WTC11 (cell line): ENCODE results near the gene PSTK. TPM values are rescaled to one million over a fixed set of nuclear protein-coding genes. Genes with fewer than 3 reads are reported as not detected.

Source experiments
- ATAC-seq: fragments of 200-7000 bp; cut with Tn5 transposase; 2 replicates; pipeline ENCODE4 v1.10.0; 2021; ENCODE audit warnings: mild to moderate bottlenecking, moderate library complexity
- CTCF ChIA-PET: fragments of 300-600 bp; sonication (Branson Sonifier 250); formaldehyde crosslinking; loops from one replicate; lab custom pipeline; 2021; ENCODE audit warnings: antibody characterized with exemption; lab: Charles Lee
- POLR2A ChIA-PET: fragments of 350-600 bp; sonication (Branson Sonifier 250); formaldehyde crosslinking; loops from one replicate; lab custom pipeline; 2021; ENCODE audit warnings: antibody characterized with exemption; lab: Charles Lee
- DNase-seq: peaks from one replicate; pipeline ENCODE4 v3.0.0; 2021; ENCODE audit warnings: low spot score
- H3K27ac Mint-ChIP-seq: 2 replicates; pipeline ENCODE4 v1.8.0; 2021; ENCODE audit warnings: mixed read lengths
- H3K27me3 Mint-ChIP-seq: 2 replicates; pipeline ENCODE4 v1.8.0; 2021; ENCODE audit warnings: low read depth, mild to moderate bottlenecking, moderate library complexity, mixed read lengths
- H3K36me3 Mint-ChIP-seq: 2 replicates; pipeline ENCODE4 v1.8.0; 2021; ENCODE audit warnings: mixed read lengths
- H3K4me1 Mint-ChIP-seq: 2 replicates; pipeline ENCODE4 v1.8.0; 2022; ENCODE audit warnings: mixed read lengths
- H3K4me3 Mint-ChIP-seq: 2 replicates; pipeline ENCODE4 v1.8.0; 2021; ENCODE audit warnings: mild to moderate bottlenecking, moderate library complexity, mixed read lengths
- H3K9me3 Mint-ChIP-seq: 2 replicates; pipeline ENCODE4 v1.8.0; 2021; ENCODE audit warnings: mixed read lengths
- AR ChIP-seq: fragments of 250-450 bp; sonication (Bioruptor Pico); IDR thresholded peaks from 2 replicates; pipeline ENCODE4 v1.9.0; 2021; ENCODE audit warnings: mild to moderate bottlenecking
- ATF6 ChIP-seq: sonication (generic); formaldehyde crosslinking; IDR thresholded peaks from 2 replicates; pipeline ENCODE4 v1.8.1; 2023; ENCODE audit warnings: mild to moderate bottlenecking, missing genetic modification reagents
- CBFB ChIP-seq: sonication (generic); formaldehyde crosslinking; IDR thresholded peaks from 2 replicates; pipeline ENCODE4 v1.8.1; 2022; ENCODE audit warnings: mild to moderate bottlenecking, low read depth, missing genetic modification reagents
- E2F1 ChIP-seq: sonication (generic); formaldehyde crosslinking; IDR thresholded peaks from 2 replicates; pipeline ENCODE4 v1.8.0; 2022; ENCODE audit warnings: mild to moderate bottlenecking, missing genetic modification reagents
- E2F5 ChIP-seq: sonication (generic); formaldehyde crosslinking; IDR thresholded peaks from 2 replicates; pipeline ENCODE4 v1.8.1; 2022; ENCODE audit warnings: mild to moderate bottlenecking, moderate library complexity, missing genetic modification reagents
- ERG ChIP-seq: fragments of 250-450 bp; sonication (Bioruptor Pico); IDR thresholded peaks from 2 replicates; pipeline ENCODE4 v1.8.0; 2021; ENCODE audit warnings: mild to moderate bottlenecking
- FOXK1 ChIP-seq: sonication (generic); formaldehyde crosslinking; IDR thresholded peaks from 2 replicates; pipeline ENCODE4 v1.8.0; 2022; ENCODE audit warnings: mild to moderate bottlenecking, moderate library complexity, missing genetic modification reagents
- GRHL2 ChIP-seq: fragments of 250-450 bp; sonication (Bioruptor Pico); IDR thresholded peaks from 2 replicates; pipeline ENCODE4 v1.8.0; 2022; ENCODE audit warnings: mild to moderate bottlenecking, moderate library complexity; ENCODE audit not compliant: insufficient replicate concordance, severe bottlenecking
- NFATC4 ChIP-seq: fragments of 250-450 bp; sonication (Bioruptor Pico); IDR thresholded peaks from 2 replicates; pipeline ENCODE4 v1.9.0; 2021; ENCODE audit warnings: mild to moderate bottlenecking
- NR1H2 ChIP-seq: sonication (generic); formaldehyde crosslinking; IDR thresholded peaks from 2 replicates; pipeline ENCODE4 v1.9.0; 2021; ENCODE audit warnings: mild to moderate bottlenecking, moderate library complexity, missing genetic modification reagents
- PRDM15 ChIP-seq: sonication (generic); formaldehyde crosslinking; IDR thresholded peaks from 2 replicates; pipeline ENCODE4 v1.8.0; 2022; ENCODE audit warnings: missing genetic modification reagents
- SOX15 ChIP-seq: fragments of 250-450 bp; sonication (Bioruptor Pico); IDR thresholded peaks from 2 replicates; pipeline ENCODE4 v1.9.0; 2021; ENCODE audit warnings: mild to moderate bottlenecking
- TEAD4 ChIP-seq: sonication (generic); formaldehyde crosslinking; IDR thresholded peaks from 2 replicates; pipeline ENCODE4 v1.8.0; 2022; ENCODE audit warnings: mild to moderate bottlenecking, missing genetic modification reagents
- ZMAT4 ChIP-seq: fragments of 250-450 bp; sonication (Bioruptor Pico); IDR thresholded peaks from 2 replicates; pipeline ENCODE4 v1.9.0; 2021; ENCODE audit warnings: mild to moderate bottlenecking
- ZNF219 ChIP-seq: sonication (generic); formaldehyde crosslinking; IDR thresholded peaks from 2 replicates; pipeline ENCODE4 v1.8.0; 2023; ENCODE audit warnings: missing genetic modification reagents, mild to moderate bottlenecking, borderline replicate concordance
- ZNF281 ChIP-seq: sonication (generic); formaldehyde crosslinking; IDR thresholded peaks from 2 replicates; pipeline ENCODE4 v1.8.0; 2023; ENCODE audit warnings: mild to moderate bottlenecking, missing genetic modification reagents
- ZNF512 ChIP-seq: sonication (generic); formaldehyde crosslinking; IDR thresholded peaks from 2 replicates; pipeline ENCODE4 v1.8.1; 2022; ENCODE audit warnings: missing genetic modification reagents, borderline replicate concordance
- ZNF671 ChIP-seq: fragments of 250-450 bp; sonication (Bioruptor Pico); IDR thresholded peaks from 2 replicates; pipeline ENCODE4 v1.8.0; 2021; ENCODE audit warnings: mild to moderate bottlenecking
- total RNA-seq: library from RNA; stranded (reverse); gene quantifications from 3 replicates; pipeline ENCODE4 v1.2.3, GENCODE V29; 2021

Gene PSTK
- total RNA-seq, 1 experiment from 2014 or later = 4.0 TPM

- ATAC-seq (no peak), DNase-seq (no peak)
- peaks cover 6% of the 10 kb centered on the region for H3K9me3 Mint-ChIP-seq
- peaks cover 30% of the 10 kb centered on the region for H3K36me3 Mint-ChIP-seq
- H3K4me3 Mint-ChIP-seq = no peak overlapping the region
- TF ChIP-seq ZNF281 (no peak), GRHL2 (no peak), NFATC4 (CRISPR knock-in tag) (no peak), E2F5 (CRISPR knock-in tag) (no peak), ZNF671 (no peak), ERG (CRISPR knock-in tag) (no peak), ZNF512 (CRISPR knock-in tag) (no peak)
- H3K27me3 Mint-ChIP-seq = no peaks in the 10 kb centered on the region
- ChIA-PET POLR2A (no interaction called here), CTCF (no interaction called here)
- no peak overlapping the region for H3K27ac Mint-ChIP-seq
- peaks cover 11% of the 10 kb centered on the region for H3K4me1 Mint-ChIP-seq
These were observed 17.7 kb downstream of the PSTK start for GRCh38 chr10:122997864-122998263.

GRCh38 chr10:122998360-122998917, 18.2 kb downstream of the PSTK start:
- H3K4me1 Mint-ChIP-seq = peaks cover 11% of the 10 kb centered on the region
- no peak overlapping the region for H3K27ac Mint-ChIP-seq
- ChIA-PET CTCF (no interaction called here), POLR2A (no interaction called here)
- no peak overlapping the region for H3K4me3 Mint-ChIP-seq
- ATAC-seq (no peak), DNase-seq (no peak)
- peaks cover 6% of the 10 kb centered on the region for H3K9me3 Mint-ChIP-seq
- no peaks in the 10 kb centered on the region for H3K27me3 Mint-ChIP-seq
- peaks cover 30% of the 10 kb centered on the region for H3K36me3 Mint-ChIP-seq
- TF ChIP-seq AR = no peak
- TF ChIP-seq PRDM15 (CRISPR knock-in tag) = no peak
- TF ChIP-seq ZNF219 (CRISPR knock-in tag) = no peak
- TF ChIP-seq CBFB = no peak
- TF ChIP-seq TEAD4 (CRISPR knock-in tag) = no peak
- no peak for TF ChIP-seq NR1H2 (CRISPR knock-in tag)
- no peak for TF ChIP-seq FOXK1 (CRISPR knock-in tag)
- no peak for TF ChIP-seq ZMAT4 (CRISPR knock-in tag)
- no peak for TF ChIP-seq ZNF671
- no peak for TF ChIP-seq ATF6 (CRISPR knock-in tag)
- no peak for TF ChIP-seq SOX15 (CRISPR knock-in tag)
- TF ChIP-seq E2F1 (CRISPR knock-in tag) = no peak
